NCI-H2227 treated with DMSO at 0.1 percent for 48 hours (cell line): ENCODE results near the gene CAMSAP1.

Source experiments
- DNase-seq: peaks from one replicate; lab custom pipeline; 2025; lab: John Stamatoyannopoulos, UW

Gene CAMSAP1

DNA sequence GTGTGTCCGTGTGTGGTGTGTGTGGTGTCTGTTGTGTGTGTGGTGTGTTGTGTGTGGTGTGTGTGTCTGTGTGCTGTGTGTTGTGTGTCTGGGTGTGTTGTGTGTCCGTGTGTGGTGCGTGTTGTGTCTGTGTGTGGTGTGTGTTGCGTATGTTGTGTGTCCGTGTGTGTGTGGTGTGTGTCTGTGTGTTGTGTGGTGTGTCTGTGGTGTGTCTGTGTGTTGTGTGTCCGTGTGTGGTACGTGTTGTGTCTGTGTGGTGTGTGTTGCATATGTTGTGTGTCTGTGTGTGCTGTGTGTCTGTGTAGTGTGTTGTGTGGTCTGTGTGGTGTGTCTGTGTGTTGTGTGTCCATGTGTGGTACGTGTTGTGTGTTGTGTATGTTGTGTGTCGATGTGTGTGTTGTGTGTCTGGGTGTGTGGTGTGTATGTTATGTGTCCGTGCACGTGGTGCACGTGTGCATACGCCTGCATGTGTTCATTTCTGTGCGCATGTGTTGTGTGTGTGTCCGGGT, 133.1 kb downstream of the CAMSAP1 start:
- DNase-seq, result no peak

DNA sequence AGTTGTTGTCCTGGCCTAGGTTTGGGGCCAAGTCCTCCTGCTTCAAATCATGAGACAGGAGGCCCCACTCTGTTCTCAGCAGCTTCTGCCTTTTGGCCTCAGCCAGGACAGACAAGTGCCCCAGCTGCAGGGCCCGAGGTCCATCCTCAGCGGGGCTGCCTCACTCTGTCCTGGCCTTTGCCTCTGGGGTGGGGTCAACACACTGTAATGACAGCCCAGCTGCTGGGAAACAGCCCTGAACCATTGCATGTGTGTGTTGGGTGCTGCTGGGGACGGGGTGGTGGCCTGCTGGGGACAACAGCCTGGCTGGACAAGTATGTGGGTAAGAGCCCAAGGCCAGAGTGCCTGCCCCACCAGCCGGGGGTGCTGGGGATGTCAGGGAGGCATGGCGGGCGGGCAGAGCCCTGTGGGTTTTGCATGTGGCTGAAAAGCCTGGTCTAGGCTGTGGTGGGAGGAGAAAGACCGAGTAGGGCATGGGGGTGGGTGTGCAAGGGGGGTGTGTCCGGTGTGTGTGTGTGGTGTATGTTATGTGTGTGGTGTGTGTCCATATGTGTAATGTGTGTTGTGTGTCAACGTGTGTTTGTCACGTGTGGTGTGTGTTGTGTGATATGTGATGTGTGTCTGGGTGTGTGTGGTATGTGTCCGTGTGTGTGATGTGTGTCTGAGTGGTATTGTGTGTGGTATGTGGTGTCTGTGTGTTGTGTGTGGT, 133.7 kb downstream of the CAMSAP1 start:
- DNase-seq, result no peak

DNA sequence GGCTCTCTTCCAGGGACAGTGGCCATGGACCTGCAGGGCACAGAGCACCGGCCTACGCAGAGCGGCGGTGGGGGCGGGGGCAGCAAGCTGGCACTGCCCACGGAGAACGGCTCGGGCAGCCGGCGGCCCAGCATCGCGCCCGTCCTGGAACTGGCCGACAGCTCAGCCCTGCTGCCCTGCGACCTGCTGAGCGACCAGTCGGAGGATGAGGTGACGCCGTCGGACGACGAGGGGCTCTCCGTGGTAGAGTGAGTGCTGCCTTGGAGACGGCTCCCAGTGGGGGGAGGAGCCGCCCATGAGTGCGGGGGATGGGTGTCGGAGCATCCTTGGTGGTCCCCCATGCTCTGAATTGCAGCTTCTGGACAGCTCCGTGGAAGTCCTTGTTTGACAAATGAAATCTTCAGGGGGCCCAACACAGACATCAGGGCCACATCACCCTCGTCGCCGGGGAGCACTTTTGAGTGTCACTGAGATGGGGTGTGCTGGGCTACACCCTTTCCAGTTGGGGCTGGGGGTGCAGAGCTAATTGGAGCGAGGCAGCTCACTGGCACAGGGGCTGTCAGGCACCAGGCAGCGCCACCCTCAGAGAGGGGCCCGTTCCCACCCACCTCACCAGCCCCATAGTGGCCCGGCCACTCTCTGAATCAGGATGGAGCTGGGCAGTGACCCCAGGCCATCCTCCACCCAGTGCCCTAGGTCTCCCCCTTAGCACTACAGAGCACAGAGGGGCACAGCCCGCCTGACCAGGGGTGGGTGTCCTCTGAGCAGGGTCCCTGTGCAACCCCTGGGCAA, 134.4 kb downstream of the CAMSAP1 start:
- no peak for DNase-seq

DNA sequence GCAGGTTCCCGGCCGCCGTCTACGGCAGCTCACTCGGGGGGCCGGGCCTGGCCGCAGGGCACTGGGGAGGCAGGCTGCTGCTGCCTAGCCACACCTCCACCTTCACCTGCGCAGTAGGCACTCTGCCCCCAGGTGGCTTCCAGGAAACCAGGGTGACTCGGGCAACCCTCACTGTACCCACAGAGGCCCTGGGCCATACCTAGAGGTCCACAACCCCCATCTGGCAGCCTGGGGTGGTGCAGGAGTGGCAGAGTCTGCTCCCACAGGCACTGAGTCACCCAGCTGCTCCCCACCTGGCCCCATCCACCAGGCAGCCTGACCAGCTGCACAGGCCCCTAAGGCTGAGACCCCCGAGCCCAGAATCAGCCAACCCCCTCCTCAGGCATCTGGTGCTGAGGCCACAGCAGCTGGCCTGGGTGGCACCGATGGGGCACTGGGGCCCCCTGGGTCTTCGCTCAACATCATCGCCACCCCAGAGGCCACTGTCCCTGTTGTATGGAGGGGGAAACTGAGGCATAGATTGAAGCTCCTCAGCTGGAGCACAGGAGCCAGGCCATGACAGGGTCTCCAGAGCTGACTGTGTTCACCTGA, 135.2 kb downstream of the CAMSAP1 start:
- DNase-seq, result no peak

DNA sequence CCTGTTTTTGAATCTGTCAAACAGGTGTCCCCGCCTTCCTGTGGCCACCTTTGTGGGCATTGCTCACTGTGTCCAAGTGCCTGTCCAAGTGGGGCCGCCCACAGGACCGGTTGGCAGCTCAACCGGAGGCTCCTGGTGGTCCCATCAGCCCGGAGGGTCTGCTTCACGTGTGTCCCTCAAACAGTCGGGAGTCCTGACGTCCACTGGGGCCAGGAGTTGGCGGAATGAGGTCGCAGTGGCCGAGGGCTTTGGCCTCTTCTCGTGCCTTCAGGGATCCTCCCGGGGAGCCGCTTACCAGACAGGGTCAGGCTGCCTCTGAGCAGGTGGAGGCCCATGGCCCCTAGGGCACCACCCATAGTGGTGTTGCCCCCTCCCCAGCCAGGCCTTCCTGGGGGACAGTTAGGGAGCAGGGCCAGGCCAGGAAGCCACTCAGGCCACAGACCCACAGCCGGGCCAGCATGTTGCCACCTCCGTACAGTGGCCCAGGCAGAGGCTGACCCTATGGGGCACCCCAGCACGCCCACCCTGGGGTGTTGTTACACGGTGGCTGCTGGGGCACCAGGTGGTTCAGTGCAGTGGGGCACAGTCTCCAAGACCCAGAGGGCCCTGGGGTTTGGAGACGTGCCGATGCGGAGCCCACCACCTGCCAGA, 135.8 kb downstream of the CAMSAP1 start:
- DNase-seq, result no peak

DNA sequence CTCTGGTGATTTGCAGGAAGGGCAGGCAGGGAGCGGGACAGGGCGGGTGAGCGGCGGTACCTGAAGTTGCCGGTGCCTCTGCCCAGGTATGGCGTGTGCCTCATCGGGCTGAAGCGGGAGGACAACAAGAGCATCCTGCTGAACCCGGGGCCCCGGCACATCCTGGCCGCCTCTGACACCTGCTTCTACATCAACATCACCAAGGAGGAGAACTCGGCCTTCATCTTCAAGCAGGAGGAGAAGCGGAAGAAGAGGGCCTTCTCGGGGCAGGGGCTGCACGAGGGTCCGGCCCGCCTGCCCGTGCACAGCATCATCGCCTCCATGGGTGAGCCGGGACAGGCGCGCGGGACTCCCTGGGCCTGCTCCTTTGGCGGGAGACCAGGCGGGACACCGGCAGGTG, 136.6 kb downstream of the CAMSAP1 start:
- no peak for DNase-seq

DNA sequence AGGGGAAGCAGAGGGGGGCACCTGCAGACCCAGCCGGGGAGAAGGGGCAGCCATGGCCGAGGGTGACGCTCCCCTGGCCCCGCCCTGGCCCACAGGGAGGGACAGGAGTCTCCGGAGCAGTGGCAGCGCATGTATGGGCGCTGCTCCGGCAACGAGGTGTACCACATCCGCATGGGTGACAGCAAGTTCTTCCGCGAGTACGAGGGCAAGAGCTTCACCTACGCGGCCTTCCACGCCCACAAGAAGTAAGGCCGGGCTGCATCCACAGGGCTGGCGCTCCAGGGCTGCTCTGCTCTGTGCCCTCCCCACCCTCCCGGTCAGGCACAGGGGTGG, 137.2 kb downstream of the CAMSAP1 start:
- DNase-seq, result no peak

DNA sequence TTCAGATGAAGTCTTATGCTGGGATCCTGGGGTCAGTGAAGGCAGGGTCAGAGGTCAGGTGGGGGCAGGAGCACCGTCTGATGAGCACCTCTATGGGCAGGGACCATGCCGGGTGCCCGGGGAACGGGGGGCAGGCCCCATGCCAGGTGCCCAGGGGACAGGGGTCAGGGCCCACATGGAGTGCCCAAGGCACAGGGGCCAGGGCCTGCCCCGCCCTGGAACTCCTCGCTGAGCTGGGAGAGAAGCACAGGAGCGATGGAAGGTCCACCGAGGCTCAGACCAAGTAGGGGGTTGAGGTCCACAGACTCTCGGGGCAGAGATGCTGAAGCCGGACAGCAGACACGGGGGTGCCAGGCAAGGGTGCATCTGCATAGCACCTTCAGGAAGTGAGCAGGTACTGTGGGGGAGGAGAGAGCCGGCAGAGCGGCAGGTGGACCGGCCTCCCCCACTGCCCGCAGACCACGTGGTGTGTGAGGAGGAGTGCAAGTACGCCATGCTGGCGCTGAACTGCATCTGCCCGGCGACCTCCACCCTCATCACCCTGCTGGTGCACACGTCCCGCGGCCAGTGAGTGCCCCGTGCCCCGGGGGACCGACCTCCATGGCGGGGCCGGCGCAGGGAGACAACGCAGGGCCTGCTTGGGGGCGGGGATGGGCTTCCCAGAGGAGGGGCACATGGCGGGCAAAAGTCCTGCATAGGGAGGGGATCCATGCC, 137.7 kb downstream of the CAMSAP1 start:
- DNase-seq, result no peak

DNA sequence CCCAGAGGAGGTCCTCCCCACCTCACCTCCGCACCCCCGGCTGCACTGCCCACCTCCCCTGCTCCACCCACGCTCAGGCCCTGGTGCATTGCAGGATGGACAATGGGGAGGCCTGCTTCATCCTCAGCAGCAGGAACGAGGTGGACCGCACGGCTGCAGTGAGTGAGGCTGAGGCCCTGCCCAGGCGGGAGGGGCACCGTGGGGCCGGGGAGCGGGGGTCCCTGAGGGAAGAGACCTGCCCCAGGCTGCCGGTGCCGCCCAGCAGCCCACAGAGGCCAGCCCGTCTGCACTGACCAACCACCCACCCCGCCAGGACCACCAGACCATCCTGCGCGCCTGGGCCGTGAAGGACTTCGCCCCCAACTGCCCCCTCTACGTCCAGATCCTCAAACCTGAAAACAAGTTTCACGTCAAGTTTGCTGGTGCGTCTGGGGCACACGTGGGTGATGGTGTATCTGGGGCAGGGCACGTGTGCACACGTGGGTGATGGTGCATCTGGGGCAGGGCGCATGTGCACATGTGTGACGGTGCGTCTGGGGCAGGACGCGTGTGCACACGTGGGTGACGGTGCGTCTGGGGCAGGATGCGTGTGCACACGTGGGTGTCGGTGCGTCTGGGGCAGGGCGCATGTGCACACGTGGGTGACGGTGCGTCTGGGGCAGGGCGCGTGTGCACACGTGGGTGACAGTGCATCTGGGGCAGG, 138.7 kb downstream of the CAMSAP1 start:
- no peak for DNase-seq

DNA sequence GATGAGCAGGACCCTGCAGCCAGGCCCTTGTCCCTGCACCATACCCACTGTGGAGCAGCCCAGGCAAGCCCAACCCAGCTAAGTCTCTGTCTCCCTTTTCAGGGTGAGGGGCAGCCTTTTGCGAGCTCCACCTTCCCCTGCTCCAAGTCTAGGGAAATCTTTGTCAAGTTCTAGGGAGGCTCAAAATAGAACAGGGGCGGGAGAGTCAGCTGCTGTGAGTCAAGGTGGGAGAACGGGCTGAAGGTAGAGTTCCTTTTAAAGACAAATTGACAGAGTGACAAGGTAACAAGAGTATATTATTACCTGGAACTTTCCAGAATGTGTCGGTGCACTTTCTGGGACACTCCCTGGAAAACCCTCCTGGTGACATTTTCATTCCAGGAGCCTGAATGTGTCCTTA, 140.6 kb downstream of the CAMSAP1 start:
- no peak for DNase-seq

DNA sequence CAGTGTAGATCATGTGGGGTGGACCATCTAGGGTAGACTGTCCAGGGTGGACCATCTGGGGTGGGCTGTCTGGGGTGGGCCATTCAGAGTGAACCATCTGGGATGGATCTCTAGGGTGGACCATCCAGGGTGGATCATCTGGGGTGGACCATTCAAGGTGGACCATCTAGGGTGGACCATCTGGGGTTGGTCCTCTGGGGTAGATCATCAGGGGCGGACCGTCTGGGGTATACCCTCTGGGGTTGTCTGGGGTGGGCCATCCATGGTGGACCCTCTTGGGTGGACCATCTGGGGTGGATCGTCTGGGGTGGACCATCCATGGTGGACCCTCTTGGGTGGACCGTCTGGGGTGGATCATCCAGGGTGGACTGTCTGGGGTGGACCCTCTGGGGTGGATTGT, 141.1 kb downstream of the CAMSAP1 start:
- no peak for DNase-seq

DNA sequence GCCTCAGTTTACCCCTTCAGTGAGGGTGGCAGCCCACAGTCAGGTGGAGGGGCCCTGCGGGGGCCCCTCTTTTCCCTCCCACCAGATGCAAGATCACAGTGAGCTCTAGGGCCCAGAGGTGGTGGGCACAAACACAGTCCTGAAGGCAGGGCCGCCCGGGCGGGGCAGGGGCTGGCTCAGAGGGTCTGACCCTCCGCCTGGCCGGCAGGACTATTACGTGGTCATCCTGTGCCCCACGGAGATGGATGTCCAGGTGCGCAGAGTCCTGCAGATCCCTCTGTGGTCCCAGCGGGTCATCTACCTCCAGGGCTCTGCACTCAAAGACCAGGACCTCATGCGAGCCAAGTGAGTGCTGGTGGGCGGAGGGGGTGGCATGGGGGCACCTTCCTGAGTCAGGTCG, 141.9 kb downstream of the CAMSAP1 start:
- DNase-seq, result no peak

DNA sequence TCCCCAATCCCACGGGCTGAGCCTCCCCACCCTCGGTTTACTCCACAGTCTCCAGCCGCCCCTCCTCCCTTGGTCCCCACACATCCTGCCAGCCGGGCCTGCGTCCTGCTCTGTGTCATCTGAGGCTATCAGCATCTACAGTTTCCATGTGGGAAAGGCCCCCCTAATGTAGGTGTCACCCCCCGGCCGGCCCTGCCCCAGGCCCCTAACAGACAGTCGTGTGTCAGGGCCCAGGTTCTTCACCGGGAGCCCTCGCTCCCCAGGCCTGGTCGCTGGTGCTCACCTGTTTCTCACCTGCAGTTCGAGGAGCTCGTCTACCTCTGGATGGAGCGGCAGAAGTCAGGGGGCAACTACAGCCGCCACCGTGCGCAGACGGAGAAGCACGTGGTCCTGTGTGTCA, 142.6 kb downstream of the CAMSAP1 start:
- DNase-seq, result no peak

DNA sequence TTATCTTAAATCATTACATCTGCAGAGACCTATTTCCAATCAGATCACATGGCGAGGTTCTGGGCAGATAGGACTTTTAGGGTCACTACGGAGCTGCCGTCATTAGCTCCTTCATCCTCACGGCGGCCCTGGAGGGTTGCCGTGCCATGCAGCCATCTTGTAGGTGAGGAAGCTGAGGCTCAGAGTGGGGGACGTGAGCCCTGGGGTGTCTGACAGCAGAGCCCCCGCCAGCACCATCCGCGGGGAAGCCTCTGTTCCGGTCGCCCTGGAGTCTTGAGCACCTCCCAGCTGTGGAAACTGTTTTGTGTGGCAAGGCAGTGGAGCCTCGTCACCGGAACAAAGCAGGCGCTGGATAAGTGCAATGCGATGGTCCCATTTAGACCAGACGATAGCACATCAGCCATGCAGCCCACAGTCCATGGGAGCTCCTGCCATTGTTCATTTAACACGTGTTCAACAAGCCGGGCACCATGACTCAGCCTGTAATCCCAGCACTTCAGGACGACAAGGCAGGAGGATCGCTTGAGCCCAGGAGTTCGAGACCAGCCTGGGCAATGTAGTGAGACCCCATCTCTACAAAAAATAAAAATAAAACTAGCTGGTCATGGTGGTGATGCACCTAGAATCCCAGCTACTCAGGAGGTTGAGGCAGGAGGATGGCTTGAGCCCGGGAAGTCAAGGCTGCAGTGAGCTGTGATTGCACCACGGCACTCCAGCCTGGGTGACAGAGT, 143.5 kb downstream of the CAMSAP1 start:
- no peak for DNase-seq

DNA sequence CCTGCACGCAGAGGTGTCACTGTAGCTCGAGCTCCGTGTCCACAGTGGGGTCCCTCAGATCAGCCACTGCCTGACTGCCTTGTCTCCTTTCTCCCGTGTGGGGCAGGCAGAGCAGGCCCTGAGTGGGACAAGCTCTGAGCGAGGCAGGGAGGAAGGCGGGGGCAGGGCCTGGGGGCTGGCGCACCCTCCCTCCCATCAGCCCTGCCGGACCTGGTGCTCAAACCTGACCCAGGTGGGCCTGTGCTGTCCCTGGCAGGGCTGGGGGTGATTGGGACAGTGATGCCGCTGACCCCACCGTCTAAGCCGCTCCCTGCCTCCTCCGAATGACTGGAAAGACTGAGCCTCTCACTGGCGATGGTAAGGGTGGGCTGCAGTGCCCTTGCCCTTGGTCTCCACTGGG, 144.4 kb downstream of the CAMSAP1 start:
- no peak for DNase-seq

DNA sequence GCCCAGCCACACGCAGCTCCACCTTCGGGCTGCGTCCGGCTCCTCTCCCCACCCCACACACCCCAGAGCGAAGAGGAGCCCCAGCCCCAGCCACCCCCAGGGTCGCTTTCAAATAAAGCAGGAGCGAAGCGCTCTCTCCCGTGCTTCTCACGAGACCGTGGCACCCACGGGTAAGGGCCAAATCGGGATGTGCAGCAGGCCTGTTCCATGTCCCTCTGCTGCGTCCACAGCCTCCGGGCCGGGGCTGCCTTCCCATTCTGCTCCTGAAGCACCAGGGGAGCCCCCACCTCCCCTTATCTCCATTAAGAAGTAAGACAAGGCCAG, 145.5 kb downstream of the CAMSAP1 start:
- DNase-seq, result no peak

DNA sequence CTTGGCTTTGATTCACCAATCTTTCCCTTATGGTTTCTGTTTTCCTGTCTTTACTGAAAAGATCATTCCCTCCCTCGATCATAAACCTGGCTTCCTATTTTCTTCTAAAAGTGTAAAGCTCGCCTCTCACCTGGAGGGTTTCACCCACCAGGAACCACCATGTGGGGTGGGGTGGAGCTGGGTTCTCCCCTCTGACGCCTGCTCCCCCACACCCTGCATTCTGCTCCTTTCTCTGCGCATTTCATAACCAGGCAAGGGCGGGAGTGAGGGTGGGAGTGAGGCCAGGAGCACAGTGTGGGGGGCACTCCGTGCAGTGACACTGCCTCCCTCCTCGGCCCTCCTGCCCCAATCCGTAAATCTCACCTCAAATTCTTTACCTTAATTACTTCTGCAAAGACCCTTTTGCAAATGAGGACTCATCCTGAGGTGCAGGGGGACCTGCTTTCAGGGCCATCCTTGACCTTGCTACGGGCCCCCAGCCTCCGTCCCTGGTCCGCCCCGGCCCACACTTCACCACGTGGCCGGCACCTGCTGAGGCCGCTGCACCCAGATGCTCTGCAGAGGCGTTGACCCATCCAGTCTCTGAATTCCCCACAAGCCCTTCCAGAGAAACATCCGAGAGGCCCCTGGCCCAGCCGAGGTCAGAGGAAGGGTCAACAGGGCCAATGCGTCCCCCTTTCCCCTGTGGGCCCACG, 146.0 kb downstream of the CAMSAP1 start:
- DNase-seq, result no peak

DNA sequence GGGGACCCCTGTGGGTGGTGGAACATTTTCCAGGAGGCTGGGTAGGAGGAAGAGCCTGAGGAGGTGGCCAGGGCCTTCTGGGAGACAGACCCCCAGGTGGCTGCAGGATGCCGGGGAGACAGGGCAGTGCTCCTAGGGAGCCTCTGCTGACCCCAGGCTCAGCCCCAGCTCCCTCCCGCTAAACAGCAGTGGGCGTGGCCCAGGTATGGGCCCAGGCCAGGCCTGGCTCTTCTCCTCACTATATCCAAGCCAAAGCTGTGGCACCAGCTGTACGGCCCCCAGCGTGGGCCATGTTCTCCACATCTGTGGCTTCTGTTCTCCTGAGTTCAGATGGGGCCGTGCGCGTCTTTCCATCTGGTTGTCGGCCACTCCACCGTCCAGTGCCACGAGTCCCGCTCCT, 146.9 kb downstream of the CAMSAP1 start:
- no peak for DNase-seq

DNA sequence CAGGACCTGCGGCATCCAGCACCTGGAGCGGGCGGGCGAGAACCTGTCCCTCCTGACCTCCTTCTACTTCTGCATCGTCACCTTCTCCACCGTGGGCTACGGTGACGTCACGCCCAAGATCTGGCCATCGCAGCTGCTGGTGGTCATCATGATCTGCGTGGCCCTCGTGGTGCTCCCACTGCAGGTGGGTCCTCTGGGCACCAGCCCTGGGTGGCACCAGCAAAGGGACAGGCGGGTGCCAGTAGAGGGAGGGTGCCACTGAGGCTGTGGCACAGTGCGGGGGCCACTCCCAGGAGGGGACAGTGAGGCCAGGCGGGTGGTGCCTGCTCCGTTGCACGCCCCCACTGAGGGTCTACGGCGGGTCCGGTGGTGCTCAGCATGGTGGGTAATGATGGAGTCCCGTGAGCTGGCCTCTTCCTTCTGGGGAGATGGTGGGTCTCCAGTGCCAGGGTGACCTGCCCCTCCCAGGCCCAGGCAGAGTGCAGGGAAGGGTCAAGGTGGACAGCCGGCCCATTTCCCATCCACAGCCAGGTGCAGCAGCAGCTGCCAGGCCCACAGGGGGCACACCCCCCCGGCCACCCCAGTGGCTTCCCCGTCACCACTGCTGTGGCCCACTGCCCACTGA, 147.6 kb downstream of the CAMSAP1 start:
- DNase-seq, result no peak

DNA sequence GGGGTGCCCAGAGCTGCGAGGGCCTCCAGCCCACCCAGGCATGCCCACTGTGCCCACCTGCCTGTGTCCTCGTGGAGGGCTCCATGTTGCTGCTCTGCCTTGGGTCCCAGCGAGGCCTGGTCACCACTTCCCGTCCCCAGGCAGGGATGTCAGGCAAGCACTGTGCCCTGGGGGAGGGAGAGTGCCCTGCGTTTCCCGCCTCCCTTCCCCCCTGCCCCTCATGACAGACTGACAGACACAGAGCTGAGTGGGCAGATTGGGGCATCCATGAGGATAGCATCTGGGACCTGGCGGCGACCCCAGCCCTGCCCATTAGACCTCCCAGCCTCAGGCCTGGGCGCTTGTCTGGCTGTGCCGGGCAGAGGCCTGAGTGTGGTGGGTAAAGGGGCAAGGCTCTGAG, 148.5 kb downstream of the CAMSAP1 start:
- DNase-seq, result no peak
